Tibial nerve (tissue), 4 donors: ENCODE data around the gene DLGAP1. TPM values are rescaled to one million over a fixed set of nuclear protein-coding genes. Genes with fewer than 3 reads are reported as not detected.
A peak's percentile ranks its signal among the peaks of the same experiment; 100 is the strongest.
"Not testable (repeated sequence)": the region's sequence is repeated elsewhere in the genome, so short reads cannot be mapped to it uniquely, and the experiment has no call there.

Source experiments
- DNase-seq, 2 donors: peaks; one replicate each; pipeline ENCODE4 v3.0.0-alpha.2; 2019; ENCODE audit warnings: low spot score in 2 of 2
- H3K27ac ChIP-seq, 4 donors: fragments of 200-600 bp; sonication (generic) in 3 of 4; one replicate each; pipeline ENCODE4 v1.5.1; 2017 to 2019; ENCODE audit warnings: mild to moderate bottlenecking in 1 of 4
- H3K27me3 ChIP-seq, 2 donors: fragments of 200-600 bp; sonication (generic) in 1 of 2; one replicate each; pipeline versions ENCODE4 v1.5.1 to v1.6.0; 2017 to 2019
- H3K36me3 ChIP-seq, 3 donors: fragments of 200-600 bp; sonication (generic); one replicate each; pipeline ENCODE4 v1.5.1; 2018 to 2019
- H3K4me1 ChIP-seq, 4 donors: fragments of 200-600 bp; sonication (generic) in 3 of 4; one replicate each; pipeline ENCODE4 v1.5.1; 2017 to 2019
- H3K4me3 ChIP-seq, 4 donors: fragments of 200-600 bp; sonication (generic) in 3 of 4; one replicate each; pipeline ENCODE4 v1.5.1; 2017 to 2019; ENCODE audit warnings: mild to moderate bottlenecking in 1 of 4, moderate library complexity in 1 of 4
- H3K9me3 ChIP-seq, 4 donors: fragments of 200-600 bp; sonication (generic) in 3 of 4; one replicate each; pipeline ENCODE4 v1.5.1; 2017 to 2019
- CTCF ChIP-seq, 5 experiments: fragments of 200-600 bp in 3 of 5; fragments of 450-650 bp in 2 of 5; sonication (generic) in 3 of 5; IDR thresholded peaks; one replicate each; pipeline ENCODE4 v1.5.1; 2016 to 2019; ENCODE audit warnings: antibody characterized with exemption in 5 of 5, mild to moderate bottlenecking in 3 of 5, moderate library complexity in 2 of 5
- EP300 ChIP-seq, 2 donors: sonication (generic); formaldehyde crosslinking; IDR thresholded peaks; one replicate each; pipeline ENCODE4 v1.6.1; 2017; ENCODE audit warnings: antibody characterized with exemption in 2 of 2, mild to moderate bottlenecking in 1 of 2
- POLR2A ChIP-seq, 2 donors: fragments of 450-650 bp; IDR thresholded peaks; one replicate each; pipeline ENCODE4 v1.6.1; 2017; ENCODE audit warnings: antibody characterized with exemption in 2 of 2, mild to moderate bottlenecking in 2 of 2, moderate library complexity in 2 of 2
- WGBS, 2 donors: methylation state at CpG; one replicate each; pipeline ENCODE4 v1.1.5; 2018; 5-methylcytosine and 5-hydroxymethylcytosine counted together
- total RNA-seq, 4 donors: library from RNA; depleted of rRNA; stranded (reverse); fragments of >200 nt; gene quantifications; one replicate each; pipeline ENCODE4 v1.1.0, GENCODE V29; 2016

The DLGAP1 gene
- total RNA-seq, 4 donors from 2014 or later: 1.5 to 18.3 (median 2.5) TPM

GRCh38 chr18:4319738-4320677 lies 135.1 kb downstream of the DLGAP1 start:
- Histone ChIP-seq H3K27ac (peak overlapping the region in 2 of 4 donors; percentile 54 to 60), H3K4me1 (no peaks in the 10 kb centered on the region), H3K36me3 (no peaks in the 10 kb centered on the region), H3K4me3 (no peak overlapping the region), H3K27me3 (no peaks in the 10 kb centered on the region), H3K9me3 (peaks cover 0 to 6% (median 0%) of the 10 kb centered on the region in 4 donors)
- DNase-seq: no peak
- WGBS, 2 donors: 35 to 37% methylated on average over 3 of the region's 3 CpGs
- TF ChIP-seq POLR2A (IDR thresholded peaks at IDR 0.05): no peak
- no peak for TF ChIP-seq EP300 (IDR thresholded peaks at IDR 0.05)
- no peak for TF ChIP-seq CTCF (IDR thresholded peaks at IDR 0.05)

GRCh38 chr18:4318311-4318710 lies 136.8 kb downstream of the DLGAP1 start:
- Histone ChIP-seq H3K36me3 (no peaks in the 10 kb centered on the region), H3K27ac (no peak overlapping the region), H3K4me1 (no peaks in the 10 kb centered on the region), H3K9me3 (peaks cover 0 to 6% (median 0%) of the 10 kb centered on the region in 4 donors), H3K4me3 (no peak overlapping the region), H3K27me3 (no peaks in the 10 kb centered on the region)
- 40 to 43% methylated on average over 5 of the region's 5 CpGs for whole genome bisulfite sequencing, 2 donors
- no peak for DNase-seq
- no peak for TF ChIP-seq CTCF (IDR thresholded peaks at IDR 0.05)
- TF ChIP-seq EP300 (IDR thresholded peaks at IDR 0.05): no peak
- no peak for TF ChIP-seq POLR2A (IDR thresholded peaks at IDR 0.05)

GRCh38 chr18:4311945-4312344 lies 143.2 kb downstream of the DLGAP1 start:
- H3K27ac ChIP-seq, DNase-seq, H3K27me3 ChIP-seq, H3K4me3 ChIP-seq, H3K4me1 ChIP-seq, H3K36me3 ChIP-seq, H3K9me3 ChIP-seq: not testable (repeated sequence)
- 96 to 97% methylated on average over 4 of the region's 4 CpGs for WGBS, 2 donors

GRCh38 chr18:4311136-4311535 lies 144.0 kb downstream of the DLGAP1 start:
- no peak for TF ChIP-seq EP300 (IDR thresholded peaks at IDR 0.05)
- TF ChIP-seq POLR2A (IDR thresholded peaks at IDR 0.05): no peak
- TF ChIP-seq CTCF (IDR thresholded peaks at IDR 0.05): no peak
- DNase-seq: no peak
- H3K4me1 ChIP-seq: no peaks in the 10 kb centered on the region
- 43 to 52% methylated on average over 1 of the region's 1 CpG for WGBS, 2 donors
- no peaks in the 10 kb centered on the region for H3K36me3 ChIP-seq
- H3K9me3 ChIP-seq: no peaks in the 10 kb centered on the region
- H3K27ac ChIP-seq: no peak overlapping the region
- H3K27me3 ChIP-seq: no peaks in the 10 kb centered on the region
- no peak overlapping the region for H3K4me3 ChIP-seq

GRCh38 chr18:4309227-4309626 lies 145.9 kb downstream of the DLGAP1 start:
- H3K27ac ChIP-seq: no peak overlapping the region
- no peaks in the 10 kb centered on the region for H3K36me3 ChIP-seq
- H3K9me3 ChIP-seq: no peaks in the 10 kb centered on the region
- H3K27me3 ChIP-seq: no peaks in the 10 kb centered on the region
- no peaks in the 10 kb centered on the region for H3K4me1 ChIP-seq
- TF ChIP-seq POLR2A (IDR thresholded peaks at IDR 0.05): no peak
- no peak for TF ChIP-seq CTCF (IDR thresholded peaks at IDR 0.05)
- no peak overlapping the region for H3K4me3 ChIP-seq
- WGBS, 2 donors: 84 to 85% methylated on average over 5 of the region's 5 CpGs
- no peak for DNase-seq
